MM.1S (cell line): ENCODE measurements around the gene PNPLA7.

Experiments used
- DNase-seq: peaks from one replicate; pipeline ENCODE4 v3.0.0-alpha.2; 2015
- H2AFZ ChIP-seq: fragments of 300-600 bp; sonication (generic); 2 replicates; pipeline ENCODE4 v1.6.0; 2016; ENCODE audit warnings: antibody characterized with exemption, low read length
- H3F3A ChIP-seq: fragments of 300-600 bp; sonication (generic); 2 replicates; pipeline ENCODE4 v1.6.1; 2016; ENCODE audit warnings: mild to moderate bottlenecking, antibody characterized with exemption, low read length, moderate library complexity, mixed read lengths; ENCODE audit not compliant: insufficient read depth
- H3K27ac ChIP-seq: fragments of 300-600 bp; sonication (generic); 2 replicates; pipeline ENCODE4 v1.5.1; 2016; ENCODE audit warnings: mild to moderate bottlenecking, low read length
- H3K27me3 ChIP-seq: fragments of 300-600 bp; sonication (generic); replicated peaks from 2 replicates; pipeline ENCODE4 v1.6.0; 2016; ENCODE audit warnings: low read length; ENCODE audit not compliant: insufficient read depth
- H3K36me3 ChIP-seq: fragments of 300-600 bp; sonication (generic); replicated peaks from 2 replicates; pipeline ENCODE4 v1.6.1; 2016; ENCODE audit warnings: mild to moderate bottlenecking, low read length, mixed read lengths; ENCODE audit not compliant: insufficient read depth
- H3K4me1 ChIP-seq: fragments of 300-600 bp; sonication (generic); 2 replicates; pipeline ENCODE4 v1.6.1; 2016; ENCODE audit warnings: low read length, mixed read lengths
- H3K4me2 ChIP-seq: fragments of 300-600 bp; sonication (generic); 2 replicates; pipeline ENCODE4 v1.6.0; 2016; ENCODE audit warnings: low read depth, low read length
- H3K4me3 ChIP-seq: fragments of 300-600 bp; sonication (generic); 2 replicates; pipeline ENCODE4 v1.5.1; 2016; ENCODE audit warnings: low read length, mixed read lengths
- H3K79me2 ChIP-seq: fragments of 300-600 bp; sonication (generic); 2 replicates; pipeline ENCODE4 v1.6.1; 2016; ENCODE audit warnings: mixed run types, low read length, mixed read lengths
- H3K9ac ChIP-seq: fragments of 300-600 bp; sonication (generic); 2 replicates; pipeline ENCODE4 v1.6.1; 2016; ENCODE audit warnings: low read length, mixed read lengths
- H3K9me2 ChIP-seq: fragments of 300-600 bp; sonication (generic); replicated peaks from 2 replicates; pipeline ENCODE4 v1.6.1; 2016; ENCODE audit warnings: mild to moderate bottlenecking, low read length, mixed read lengths; ENCODE audit not compliant: insufficient read depth
- H3K9me3 ChIP-seq: fragments of 300-600 bp; sonication (generic); replicated peaks from 2 replicates; pipeline ENCODE4 v1.6.1; 2016; ENCODE audit warnings: mild to moderate bottlenecking, low read length, mixed read lengths; ENCODE audit not compliant: insufficient read depth
- H4K20me1 ChIP-seq: fragments of 300-600 bp; sonication (generic); 2 replicates; pipeline ENCODE4 v1.6.1; 2016; ENCODE audit warnings: mild to moderate bottlenecking, low read length, moderate library complexity, mixed read lengths; ENCODE audit not compliant: insufficient read depth
- CTCF ChIP-seq: fragments of 300-600 bp; sonication (generic); IDR thresholded peaks from 2 replicates; pipeline ENCODE4 v1.5.1; 2016; ENCODE audit warnings: antibody characterized with exemption, low read length, mixed read lengths
- EZH2 ChIP-seq: fragments of 300-600 bp; sonication (generic); optimal IDR thresholded peaks from 2 replicates; pipeline ENCODE3; 2017; ENCODE audit warnings: low read depth, mild to moderate bottlenecking, antibody characterized with exemption, low read length, mixed read lengths
- EZH2phosphoT487 ChIP-seq: fragments of 300-600 bp; sonication (generic); IDR thresholded peaks from 2 replicates; pipeline ENCODE4 v1.6.1; 2018; ENCODE audit warnings: antibody characterized with exemption, low read length

PNPLA7 gene

GRCh38 chr9:137575716-137576411 lies 25.7 kb upstream of the PNPLA7 start:
- Histone ChIP-seq H3K36me3 (peaks cover 12% of the 10 kb centered on the region), H3K27ac (peak overlapping the region; percentile 94), H3K9me2 (no peaks in the 10 kb centered on the region), H3K9me3 (no peaks in the 10 kb centered on the region), H3K79me2 (peaks cover 55% of the 10 kb centered on the region), H3F3A (peaks cover 26% of the 10 kb centered on the region), H3K27me3 (no peaks in the 10 kb centered on the region), H2AFZ (no peak overlapping the region), H3K4me3 (peak overlapping the region; percentile 94), H4K20me1 (no peaks in the 10 kb centered on the region), H3K9ac (peak overlapping the region; percentile 71), H3K4me2 (peak overlapping the region; percentile 92), H3K4me1 (peaks cover 34% of the 10 kb centered on the region)
- peak; percentile 79 for DNase-seq
- TF ChIP-seq EZH2phosphoT487 (no peak), EZH2 (no peak), CTCF (peak; percentile 57)

- Histone ChIP-seq H3K9ac (peak overlapping the region; percentile 71), H3K4me3 (peak overlapping the region; percentile 94), H3K9me2 (no peaks in the 10 kb centered on the region), H4K20me1 (no peaks in the 10 kb centered on the region), H3K4me2 (peak overlapping the region; percentile 92), H3K27me3 (no peaks in the 10 kb centered on the region), H3K27ac (peak overlapping the region; percentile 94), H3K79me2 (peaks cover 60% of the 10 kb centered on the region), H2AFZ (no peak overlapping the region), H3F3A (peaks cover 26% of the 10 kb centered on the region), H3K4me1 (peaks cover 34% of the 10 kb centered on the region), H3K9me3 (no peaks in the 10 kb centered on the region), H3K36me3 (peaks cover 12% of the 10 kb centered on the region)
- peak; percentile 90 for DNase-seq
- TF ChIP-seq EZH2, result no peak
- no peak for TF ChIP-seq EZH2phosphoT487
- TF ChIP-seq CTCF, result no peak
Observed at GRCh38 chr9:137575364-137575715, 25.1 kb upstream of the PNPLA7 start.

GRCh38 chr9:137574192-137574591 lies 24.0 kb upstream of the PNPLA7 start:
- Histone ChIP-seq H4K20me1 (no peaks in the 10 kb centered on the region), H3K4me3 (no peak overlapping the region), H3K9me3 (no peaks in the 10 kb centered on the region), H3K27me3 (no peaks in the 10 kb centered on the region), H3K4me2 (peak overlapping the region; percentile 92; the same call in 1 of the 2 replicates), H2AFZ (no peak overlapping the region), H3K9ac (peak overlapping the region; percentile 71; the same call in 1 of the 2 replicates), H3K4me1 (peaks cover 34% of the 10 kb centered on the region), H3F3A (peaks cover 26% of the 10 kb centered on the region), H3K36me3 (peaks cover 12% of the 10 kb centered on the region), H3K9me2 (no peaks in the 10 kb centered on the region), H3K27ac (peak overlapping the region; percentile 94; the same call in 1 of the 2 replicates), H3K79me2 (peaks cover 69% of the 10 kb centered on the region)
- TF ChIP-seq EZH2phosphoT487 (no peak), CTCF (no peak), EZH2 (no peak)
- no peak for DNase-seq
